Activated CD4-positive, alpha-beta T cell treated with anti-CD3 and anti-CD28 coated beads, Interleukin-2, amount 10 ng/mL, durations not matched to agents 7 days and 5 days (primary cell): ENCODE results near the gene RPL4. TPM values are rescaled to one million over a fixed set of nuclear protein-coding genes. Genes with fewer than 3 reads are reported as not detected.
A peak's percentile ranks its signal among the peaks of the same experiment; 100 is the strongest.
"Not testable (repeated sequence)": the region's sequence is repeated elsewhere in the genome, so short reads cannot be mapped to it uniquely, and the experiment has no call there.

ENCODE experiments used
- CTCF ChIA-PET: fragments of 350-600 bp; sonication (Branson Sonifier 250); formaldehyde crosslinking; loops from one replicate; lab custom pipeline; 2021; ENCODE audit warnings: antibody characterized with exemption; lab: Charles Lee
- POLR2A ChIA-PET: fragments of 350-600 bp; sonication (Branson Sonifier 250); formaldehyde crosslinking; loops from one replicate; lab custom pipeline; 2021; ENCODE audit warnings: antibody characterized with exemption; lab: Charles Lee
- DNase-seq: peaks from one replicate; pipeline ENCODE4 v3.0.0-alpha.2; 2020
- H3K27ac Mint-ChIP-seq: one replicate; pipeline ENCODE4 v1.8.0; 2021; ENCODE audit warnings: mild to moderate bottlenecking, moderate library complexity, mixed read lengths
- H3K27me3 Mint-ChIP-seq: one replicate; pipeline ENCODE4 v1.8.0; 2021; ENCODE audit warnings: mixed read lengths
- H3K36me3 Mint-ChIP-seq: one replicate; pipeline ENCODE4 v1.8.0; 2021; ENCODE audit warnings: low read depth, mixed read lengths
- H3K4me1 Mint-ChIP-seq: one replicate; pipeline ENCODE4 v1.8.0; 2021; ENCODE audit warnings: mixed read lengths
- H3K4me3 Mint-ChIP-seq: one replicate; pipeline ENCODE4 v1.8.0; 2021; ENCODE audit warnings: mild to moderate bottlenecking, moderate library complexity, mixed read lengths
- H3K9me3 Mint-ChIP-seq: one replicate; pipeline ENCODE4 v1.8.0; 2021; ENCODE audit warnings: mixed read lengths
- total RNA-seq, 2 experiments: library from RNA; stranded (reverse); gene quantifications; one replicate each; pipeline ENCODE4 v1.2.3, GENCODE V29; 2021

Gene RPL4
- total RNA-seq, 2 experiments from 2014 or later: 2,398 to 2,621 TPM

- peaks cover 70% of the 10 kb centered on the region for H3K4me1 Mint-ChIP-seq
Observed at GRCh38 chr15:66503041-66503648, 1.5 kb downstream of the RPL4 start.

GRCh38 chr15:66502491-66502890 is 2.2 kb downstream of the RPL4 start:
- no peaks in the 10 kb centered on the region for H3K27me3 Mint-ChIP-seq
- ChIA-PET CTCF (interaction anchor here (0.6 kb wide), 1 partner anchor 891 kb away, joined by 3 read pairs; no protein-coding TSS in a partner anchor), POLR2A (no interaction called here)
- H3K36me3 Mint-ChIP-seq: peaks cover 67% of the 10 kb centered on the region
- peaks cover 68% of the 10 kb centered on the region for H3K4me1 Mint-ChIP-seq
- peak overlapping the region; percentile 99 for H3K27ac Mint-ChIP-seq
- no peaks in the 10 kb centered on the region for H3K9me3 Mint-ChIP-seq
- DNase-seq: no peak
- peak overlapping the region; percentile 100 for H3K4me3 Mint-ChIP-seq

More at GRCh38 chr15:66503041-66503648, 1.5 kb downstream of the RPL4 start:
- CTCF ChIA-PET, H3K27me3 Mint-ChIP-seq, H3K9me3 Mint-ChIP-seq, POLR2A ChIA-PET, DNase-seq: not testable (repeated sequence)
- Mint-ChIP-seq H3K4me3 (peak overlapping the region; percentile 100), H3K27ac (peak overlapping the region; percentile 99), H3K36me3 (peaks cover 63% of the 10 kb centered on the region)

GRCh38 chr15:66500346-66500745 is 4.3 kb downstream of the RPL4 start:
- H3K9me3 Mint-ChIP-seq, DNase-seq, H3K27me3 Mint-ChIP-seq, H3K4me3 Mint-ChIP-seq, POLR2A ChIA-PET: not testable (repeated sequence)
- CTCF ChIA-PET: interaction anchor here (4.1 to 4.2 kb wide), 2 partner anchors 11 to 114 kb away, joined by 20 to 35 read pairs; partner anchors contain the start of gene MAP2K1
- Mint-ChIP-seq H3K4me1 (peaks cover 69% of the 10 kb centered on the region), H3K36me3 (peaks cover 77% of the 10 kb centered on the region), H3K27ac (peak overlapping the region; percentile 43)

GRCh38 chr15:66498501-66499386 is 5.9 kb downstream of the RPL4 start:
- CTCF ChIA-PET: interaction anchor here (0.5 to 4.2 kb wide), 30 partner anchors 10 to 1531 kb away, joined by 3 to 35 read pairs (median 4); partner anchors contain the start of genes DIS3L, MAP2K1 and TIPIN
- peak; percentile 37 for DNase-seq
- POLR2A ChIA-PET: interaction anchor here (0.5 to 1.4 kb wide), 5 partner anchors 22 to 248 kb away, joined by 3 to 4 read pairs (median 3); no protein-coding TSS in a partner anchor
- H3K9me3 Mint-ChIP-seq: no peaks in the 10 kb centered on the region
- no peaks in the 10 kb centered on the region for H3K27me3 Mint-ChIP-seq
- H3K4me3 Mint-ChIP-seq: no peak overlapping the region
- H3K27ac Mint-ChIP-seq: peak overlapping the region; percentile 96
- peaks cover 76% of the 10 kb centered on the region for H3K4me1 Mint-ChIP-seq
- H3K36me3 Mint-ChIP-seq: peaks cover 84% of the 10 kb centered on the region

GRCh38 chr15:66497502-66498455 is 6.9 kb downstream of the RPL4 start, which contains the start of gene SNAPC5:
TSS of gene SNAPC5 (minus strand) at chr15:66497762. CDS start at chr15:66497731, 31 bp downstream.
- peaks cover 72% of the 10 kb centered on the region for H3K4me1 Mint-ChIP-seq

GRCh38 chr15:66496951-66497501 is 7.6 kb downstream of the RPL4 start:
- Mint-ChIP-seq H3K36me3 (peaks cover 80% of the 10 kb centered on the region), H3K9me3 (no peaks in the 10 kb centered on the region), H3K27ac (peak overlapping the region; percentile 96), H3K4me1 (peaks cover 66% of the 10 kb centered on the region), H3K4me3 (peak overlapping the region; percentile 97), H3K27me3 (no peaks in the 10 kb centered on the region)
- CTCF ChIA-PET: interaction anchor here (0.6 to 4.2 kb wide), 14 partner anchors 8 to 666 kb away, joined by 3 to 35 read pairs (median 6); partner anchors contain the start of genes MAP2K1 and TIPIN
- DNase-seq: peak; percentile 12
- POLR2A ChIA-PET: interaction anchor here (1.4 kb wide), 2 partner anchors 109 to 143 kb away, joined by 3 to 8 read pairs; no protein-coding TSS in a partner anchor

More at GRCh38 chr15:66497502-66498455, 6.9 kb downstream of the RPL4 start, which contains the start of gene SNAPC5:
- CTCF ChIA-PET: interaction anchor here (0.5 to 4.2 kb wide), 37 partner anchors 9 to 1530 kb away, joined by 3 to 35 read pairs (median 5); partner anchors contain the start of genes DIS3L, MAP2K1 and TIPIN
- no peaks in the 10 kb centered on the region for H3K27me3 Mint-ChIP-seq
- no peaks in the 10 kb centered on the region for H3K9me3 Mint-ChIP-seq
- H3K27ac Mint-ChIP-seq: peak within 1 kb of the TSS; percentile 96
- peak within 1 kb of the TSS; percentile 97 for H3K4me3 Mint-ChIP-seq
- DNase-seq: peak; percentile 98
- POLR2A ChIA-PET: interaction anchor here (0.7 to 1.4 kb wide), 3 partner anchors 60 to 143 kb away, joined by 3 to 8 read pairs (median 3); no protein-coding TSS in a partner anchor
- peaks cover 82% of the 10 kb centered on the region for H3K36me3 Mint-ChIP-seq

- no peak overlapping the region for H3K4me3 Mint-ChIP-seq
- DNase-seq: no peak
- peaks cover 67% of the 10 kb centered on the region for H3K36me3 Mint-ChIP-seq
- ChIA-PET CTCF (interaction anchor here (1.1 kb wide), 1 partner anchor 202 kb away, joined by 3 read pairs; no protein-coding TSS in a partner anchor), POLR2A (no interaction called here)
- H3K9me3 Mint-ChIP-seq: no peaks in the 10 kb centered on the region
- peaks cover 47% of the 10 kb centered on the region for H3K4me1 Mint-ChIP-seq
- H3K27me3 Mint-ChIP-seq: no peaks in the 10 kb centered on the region
- H3K27ac Mint-ChIP-seq: peak overlapping the region; percentile 77
Observed at GRCh38 chr15:66494262-66494661, 10.4 kb downstream of the RPL4 start.

GRCh38 chr15:66491846-66492245 is 12.8 kb downstream of the RPL4 start:
- Mint-ChIP-seq H3K4me1 (peaks cover 28% of the 10 kb centered on the region), H3K27ac (no peak overlapping the region), H3K4me3 (no peak overlapping the region), H3K36me3 (peaks cover 59% of the 10 kb centered on the region), H3K27me3 (no peaks in the 10 kb centered on the region), H3K9me3 (no peaks in the 10 kb centered on the region)
- ChIA-PET CTCF (interaction anchor here (0.6 kb wide), 1 partner anchor 359 kb away, joined by 3 read pairs; no protein-coding TSS in a partner anchor), POLR2A (no interaction called here)
- no peak for DNase-seq

- ChIA-PET CTCF (interaction anchor here (0.6 to 3.0 kb wide), 4 partner anchors 9 to 852 kb away, joined by 3 to 20 read pairs (median 4); partner anchors contain the start of genes RPL4, SNAPC5 and ZWILCH), POLR2A (no interaction called here)
- H3K9me3 Mint-ChIP-seq: no peaks in the 10 kb centered on the region
- H3K27ac Mint-ChIP-seq: no peak overlapping the region
- no peak overlapping the region for H3K4me3 Mint-ChIP-seq
- peaks cover 10% of the 10 kb centered on the region for H3K4me1 Mint-ChIP-seq
- no peak for DNase-seq
- no peaks in the 10 kb centered on the region for H3K27me3 Mint-ChIP-seq
- peaks cover 59% of the 10 kb centered on the region for H3K36me3 Mint-ChIP-seq
Observed at GRCh38 chr15:66489179-66489791, 15.4 kb downstream of the RPL4 start.

- H3K36me3 Mint-ChIP-seq: peaks cover 54% of the 10 kb centered on the region
- POLR2A ChIA-PET: no interaction called here
- no peak overlapping the region for H3K27ac Mint-ChIP-seq
Observed at GRCh38 chr15:66488525-66488924, 16.1 kb downstream of the RPL4 start.

GRCh38 chr15:66486887-66487286 is 17.8 kb downstream of the RPL4 start:
- Mint-ChIP-seq H3K27ac (no peak overlapping the region), H3K4me1 (peaks cover 4% of the 10 kb centered on the region), H3K27me3 (no peaks in the 10 kb centered on the region), H3K36me3 (peaks cover 54% of the 10 kb centered on the region), H3K9me3 (no peaks in the 10 kb centered on the region), H3K4me3 (no peak overlapping the region)
- DNase-seq: no peak
- ChIA-PET POLR2A (no interaction called here), CTCF (interaction anchor here (0.5 to 3.6 kb wide), 3 partner anchors 11 to 24 kb away, joined by 3 to 16 read pairs (median 3); partner anchors contain the start of gene SNAPC5)

More at GRCh38 chr15:66488525-66488924, 16.1 kb downstream of the RPL4 start:
- CTCF ChIA-PET: interaction anchor here (1.0 to 3.0 kb wide), 3 partner anchors 10 to 137 kb away, joined by 3 to 20 read pairs (median 3); partner anchors contain the start of gene SNAPC5
- no peak for DNase-seq
- H3K9me3 Mint-ChIP-seq: no peaks in the 10 kb centered on the region
- no peak overlapping the region for H3K4me3 Mint-ChIP-seq
- H3K27me3 Mint-ChIP-seq: no peaks in the 10 kb centered on the region
- H3K4me1 Mint-ChIP-seq: peaks cover 6% of the 10 kb centered on the region
